Measurements from ENCODE around the gene IL22RA1.
A peak's percentile ranks its signal among the peaks of the same experiment; 100 is the strongest.

Gene IL22RA1

GRCh38 chr1:24070821-24071393 is 72.0 kb downstream of the IL22RA1 start:
- H3K27ac ChIP-seq, result no peak overlapping the region
- H3K36me3 ChIP-seq (ENCODE audit: insufficient read depth, low read length), result no peaks in the 10 kb centered on the region
- no peak overlapping the region for H3K4me3 ChIP-seq
- H3K9ac ChIP-seq (ENCODE audit: insufficient read length), result no peak overlapping the region
- no peaks in the 10 kb centered on the region for H3K9me3 ChIP-seq (ENCODE audit: low read depth, low read length)
- TF ChIP-seq POLR2AphosphoS5 (IDR thresholded peaks at IDR 0.05; ENCODE audit: borderline replicate concordance, low read depth, low read length) (no peak), FOXP2 (optimal IDR thresholded peaks at IDR 0.05; ENCODE audit: control extremely low read depth, extremely low read length, insufficient read depth) (no peak), EZH2 (IDR thresholded peaks at IDR 0.05) (no peak)
- peak; percentile 48 for DNase-seq (ENCODE audit: low read depth, low spot score)

- Histone ChIP-seq H3K4me3 (no peak overlapping the region), H3K9me3 (ENCODE audit: low read depth, low read length) (no peaks in the 10 kb centered on the region), H3K36me3 (ENCODE audit: insufficient read depth, low read length) (no peaks in the 10 kb centered on the region), H3K9ac (ENCODE audit: insufficient read length) (no peak overlapping the region), H3K27ac (no peak overlapping the region)
- DNase-seq (ENCODE audit: low read depth, low spot score), result no peak
- no peak for TF ChIP-seq POLR2AphosphoS5 (IDR thresholded peaks at IDR 0.05; ENCODE audit: borderline replicate concordance, low read depth, low read length)
- no peak for TF ChIP-seq EZH2 (IDR thresholded peaks at IDR 0.05)
- no peak for TF ChIP-seq FOXP2 (optimal IDR thresholded peaks at IDR 0.05; ENCODE audit: control extremely low read depth, extremely low read length, insufficient read depth)
Measured at GRCh38 chr1:24069817-24070216, 73.1 kb downstream of the IL22RA1 start.

Data from SK-N-MC (cell line).